Fibroblast of upper back skin (primary cell): ENCODE results near the gene WDR93.

Source experiments
- DNase-seq: peaks from one replicate; pipeline ENCODE4 v3.0.0-alpha.2; 2013

The WDR93 gene

DNA sequence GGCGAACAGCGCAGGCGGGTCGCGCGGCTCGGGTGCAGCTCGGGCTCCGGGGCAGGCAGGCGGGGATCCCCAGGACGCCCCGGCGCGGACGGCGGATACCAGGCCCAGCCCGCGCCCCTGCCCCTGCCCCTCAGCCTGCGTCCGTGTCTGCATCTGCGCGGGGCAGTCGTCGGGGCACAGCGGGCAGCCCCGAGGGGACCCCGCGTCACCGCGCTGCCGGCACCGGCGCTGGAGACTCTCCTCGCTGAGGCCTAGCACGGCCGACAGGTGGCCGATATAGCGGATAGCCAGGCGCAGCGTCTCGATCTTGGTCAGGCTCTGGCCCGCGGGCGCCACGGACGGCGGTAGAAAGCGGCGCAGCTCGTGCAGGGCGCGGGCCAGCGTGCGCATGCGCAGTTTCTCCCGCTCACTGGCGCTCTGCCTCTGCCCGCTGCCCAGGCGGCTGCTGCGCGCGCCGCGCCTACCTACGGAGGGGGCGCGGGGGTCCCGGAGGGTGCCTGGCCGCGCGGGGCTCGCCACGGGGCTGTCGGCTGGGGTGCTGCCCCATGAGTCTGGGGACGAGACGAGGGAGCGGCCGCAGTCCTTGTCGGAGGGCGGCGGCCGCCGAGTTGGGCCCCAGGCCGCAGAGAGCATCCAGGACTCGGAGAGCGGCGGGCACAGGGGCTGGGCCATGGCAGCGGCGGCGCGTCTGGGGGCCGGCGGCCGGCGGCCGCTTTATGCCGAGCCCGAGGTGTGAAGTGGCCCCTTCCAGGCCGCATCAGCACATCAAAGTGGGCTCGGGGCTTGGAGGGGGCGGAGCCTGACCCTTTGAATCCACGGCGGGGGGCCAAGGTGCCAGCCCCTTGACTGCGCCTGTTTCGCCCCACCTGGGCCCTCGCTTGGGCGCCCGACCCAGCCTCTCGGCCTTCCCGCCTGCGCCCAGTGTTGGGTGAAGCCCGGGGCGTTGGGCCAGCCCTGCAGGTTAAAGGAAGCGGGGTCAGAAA lies 60.2 kb downstream of the WDR93 start, which contains the start of gene MESP1:
Gene MESP1, minus strand, starts transcription at position 690 of the 983 bp plus-strand sequence. Its CDS starts 18 bp downstream, at position 672.
- DNase-seq = peak; percentile 89

- no peak for DNase-seq
Observed at GRCh38 chr15:89751748-89752147, 61.1 kb downstream of the WDR93 start.

DNA sequence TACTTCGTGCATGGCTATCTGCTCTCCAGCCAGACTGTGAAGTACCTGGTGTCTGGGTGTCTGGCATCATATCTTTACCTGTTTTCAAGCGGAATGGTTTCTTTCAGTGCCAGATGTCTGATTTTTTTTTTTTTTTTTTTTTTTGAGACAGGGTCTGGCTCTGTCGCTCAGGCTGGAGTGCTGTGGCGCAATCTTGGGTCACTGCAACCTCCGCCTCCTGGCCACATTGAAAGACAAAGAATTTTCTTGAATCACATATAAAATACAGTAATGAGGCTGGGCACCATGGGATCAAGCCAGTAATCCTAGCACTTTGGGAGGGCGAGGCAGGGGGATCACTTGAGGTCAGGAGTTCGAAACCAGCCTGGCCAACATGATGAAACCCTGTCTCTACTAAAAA lies 63.2 kb downstream of the WDR93 start:
- DNase-seq = no peak

DNA sequence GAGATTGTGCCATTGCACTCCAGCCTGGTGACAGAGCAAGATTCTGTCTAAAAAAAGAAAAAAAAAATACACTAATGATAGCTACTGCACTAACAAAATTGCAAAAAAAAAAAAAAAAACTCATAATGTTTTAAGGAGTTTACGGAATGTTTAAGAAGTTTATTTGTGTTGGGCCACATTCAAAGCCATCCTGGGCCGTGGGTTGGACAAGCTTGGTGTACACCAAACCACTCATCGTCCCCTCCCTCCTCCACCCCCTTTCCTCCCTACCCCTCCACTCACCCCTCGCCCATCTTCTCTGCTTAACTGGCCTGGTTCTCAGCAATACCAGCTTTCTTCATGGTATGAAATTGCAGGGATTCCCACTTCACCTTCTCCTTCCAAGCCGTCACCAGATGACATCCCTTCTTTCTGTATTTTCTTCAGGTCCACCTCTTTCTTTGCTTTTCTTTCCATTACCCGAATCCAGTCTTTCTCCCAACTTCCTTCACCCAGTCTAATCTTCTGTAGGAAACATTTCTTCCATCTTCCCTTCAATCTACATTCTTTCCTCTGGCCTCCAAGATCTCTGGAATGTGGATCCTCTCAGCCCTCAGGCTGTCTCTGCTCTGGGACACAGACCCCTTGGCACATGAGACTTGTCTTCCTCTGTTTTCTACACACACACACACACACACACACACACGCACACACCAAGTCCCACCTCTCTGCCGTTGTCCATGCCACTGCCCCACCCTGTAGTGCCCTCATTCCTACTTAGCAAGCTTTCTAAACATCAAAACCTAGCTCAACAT lies 63.9 kb downstream of the WDR93 start:
- no peak for DNase-seq

GRCh38 chr15:89755701-89756100 lies 65.1 kb downstream of the WDR93 start:
- DNase-seq = no peak

DNA sequence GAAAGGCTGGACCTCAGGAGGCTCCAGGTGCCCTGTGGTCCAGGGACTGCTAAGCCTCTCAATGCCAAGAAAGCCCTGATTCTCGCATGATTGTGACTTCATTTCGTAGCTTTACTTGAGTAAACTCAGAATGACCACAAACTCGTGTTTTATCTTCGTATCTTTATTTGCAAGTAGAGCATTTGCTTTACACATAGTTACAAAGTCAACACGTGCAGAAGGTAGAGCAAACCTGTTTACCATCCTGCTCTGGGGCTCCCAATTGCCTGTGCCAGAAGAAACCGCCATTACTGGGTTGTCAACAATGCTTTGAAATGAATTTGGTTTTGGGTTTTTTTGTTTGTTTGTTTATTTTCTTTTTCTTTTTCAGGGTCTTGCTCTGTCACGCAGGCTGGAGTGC lies 66.3 kb downstream of the WDR93 start:
- no peak for DNase-seq

- no peak for DNase-seq
Observed at GRCh38 chr15:89758283-89758682, 67.7 kb downstream of the WDR93 start.

DNA sequence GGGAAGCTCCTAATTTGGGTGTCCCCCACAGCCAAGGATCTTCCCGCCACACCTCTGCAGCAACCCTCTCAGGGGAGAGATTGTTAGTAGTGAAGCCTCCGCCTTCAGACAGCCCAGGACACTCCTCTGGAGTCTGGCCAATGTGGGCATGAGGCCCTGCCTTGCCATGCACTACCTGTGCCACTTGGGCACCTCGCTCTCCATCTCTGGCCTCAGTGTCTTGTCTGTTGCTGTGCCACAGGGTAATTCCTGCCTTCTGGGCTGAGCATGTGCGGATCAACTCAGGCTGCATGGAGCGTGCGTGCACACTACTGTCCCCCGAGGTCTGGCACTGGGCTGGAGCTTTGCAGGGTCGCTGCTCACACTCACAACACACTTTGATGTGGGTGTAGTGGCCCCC lies 68.4 kb downstream of the WDR93 start:
- no peak for DNase-seq

DNA sequence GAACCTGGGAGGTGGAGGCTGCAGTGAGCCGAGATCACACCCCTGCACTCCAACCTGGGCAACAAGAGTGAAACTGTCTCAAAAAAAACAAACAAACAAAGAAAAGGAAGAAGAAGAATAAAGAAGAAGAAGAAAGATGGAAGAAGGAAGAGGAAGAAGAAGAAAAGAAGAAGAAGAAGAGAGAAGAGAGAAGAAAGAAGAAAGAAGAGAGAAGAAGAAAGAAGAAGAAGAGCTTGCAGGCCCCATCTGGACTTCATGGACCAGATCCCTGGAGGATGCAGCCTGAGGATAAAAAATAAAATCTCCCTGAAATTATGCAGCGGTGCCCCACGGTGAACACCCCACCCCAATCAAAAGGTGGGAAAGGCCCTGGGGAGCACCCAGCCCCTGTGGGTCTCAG lies 69.2 kb downstream of the WDR93 start:
- DNase-seq = no peak

DNA sequence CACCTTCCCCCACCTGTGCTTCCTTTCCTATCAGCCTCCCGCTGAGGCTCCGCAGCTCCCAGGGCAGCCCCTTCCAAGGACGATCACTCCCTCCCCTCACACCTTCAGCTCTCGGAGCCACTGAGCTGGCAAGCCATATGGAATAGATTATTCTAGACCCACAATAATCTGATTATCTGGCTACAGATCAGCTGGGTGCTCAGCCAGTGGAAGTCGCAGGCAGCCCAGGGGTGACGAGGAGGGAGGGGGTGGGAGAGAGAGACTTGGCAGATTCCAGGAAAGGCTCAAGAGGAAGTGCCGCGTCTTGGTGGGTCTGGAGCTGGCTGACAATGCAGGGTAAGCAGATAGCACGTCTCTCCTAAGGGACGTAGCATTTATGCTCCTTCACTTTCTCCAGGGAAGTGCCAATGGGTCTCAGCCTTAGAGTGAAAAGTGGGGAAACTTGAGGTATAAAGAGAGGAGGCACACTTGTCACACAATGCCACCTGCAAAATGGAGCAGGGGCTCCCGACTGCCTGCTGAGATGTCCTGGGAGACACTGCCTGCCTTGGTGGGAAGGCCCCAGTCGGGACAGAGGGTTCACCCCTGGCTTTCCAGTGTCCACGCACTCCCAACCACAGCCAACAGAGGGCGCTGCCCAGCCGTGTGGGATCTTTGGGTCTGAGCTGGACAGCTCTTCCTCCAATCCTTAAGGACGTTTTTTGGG lies 69.8 kb downstream of the WDR93 start:
- DNase-seq = peak; percentile 73

- DNase-seq = no peak
Observed at GRCh38 chr15:89761009-89761831, 70.6 kb downstream of the WDR93 start.

DNA sequence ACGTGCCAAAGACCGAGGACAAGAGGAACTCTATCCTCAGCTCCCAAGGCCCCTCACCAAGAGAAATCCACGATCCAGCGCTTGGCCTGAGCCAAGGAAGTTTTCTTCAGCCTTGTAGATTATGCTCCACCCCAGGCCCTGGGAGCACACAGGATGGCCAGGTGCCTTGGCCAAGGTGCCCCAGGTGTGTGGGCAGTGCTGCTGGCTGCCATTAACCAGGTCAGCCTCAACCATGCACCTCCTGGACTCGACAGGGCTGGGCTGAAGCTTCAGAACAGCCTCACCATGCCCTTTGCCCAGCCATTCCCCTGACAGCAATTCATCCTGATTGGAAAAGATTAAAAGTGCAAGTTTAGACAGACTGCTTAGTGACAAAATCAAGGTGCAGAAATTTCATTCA lies 71.3 kb downstream of the WDR93 start:
- no peak for DNase-seq

DNA sequence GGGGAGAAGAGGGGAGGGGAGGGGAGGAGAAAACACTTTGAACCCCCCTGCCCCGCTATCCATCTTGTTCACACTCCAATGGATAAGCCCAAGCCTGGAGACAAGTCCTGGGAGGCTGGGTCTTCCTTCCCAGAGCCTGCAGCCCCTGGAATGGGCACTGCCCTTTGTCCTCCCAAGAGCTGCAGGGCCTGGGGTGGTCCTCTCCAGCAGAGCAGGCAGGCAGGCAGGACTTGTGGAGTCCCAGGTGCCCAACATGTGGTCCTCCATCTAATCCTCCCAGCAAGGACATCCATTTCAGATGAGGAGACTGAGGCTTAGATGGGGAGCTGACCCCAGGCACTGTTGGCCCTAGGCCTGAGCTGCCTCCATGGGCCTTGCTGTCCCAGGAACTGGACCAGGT lies 75.1 kb downstream of the WDR93 start:
- DNase-seq = no peak

DNA sequence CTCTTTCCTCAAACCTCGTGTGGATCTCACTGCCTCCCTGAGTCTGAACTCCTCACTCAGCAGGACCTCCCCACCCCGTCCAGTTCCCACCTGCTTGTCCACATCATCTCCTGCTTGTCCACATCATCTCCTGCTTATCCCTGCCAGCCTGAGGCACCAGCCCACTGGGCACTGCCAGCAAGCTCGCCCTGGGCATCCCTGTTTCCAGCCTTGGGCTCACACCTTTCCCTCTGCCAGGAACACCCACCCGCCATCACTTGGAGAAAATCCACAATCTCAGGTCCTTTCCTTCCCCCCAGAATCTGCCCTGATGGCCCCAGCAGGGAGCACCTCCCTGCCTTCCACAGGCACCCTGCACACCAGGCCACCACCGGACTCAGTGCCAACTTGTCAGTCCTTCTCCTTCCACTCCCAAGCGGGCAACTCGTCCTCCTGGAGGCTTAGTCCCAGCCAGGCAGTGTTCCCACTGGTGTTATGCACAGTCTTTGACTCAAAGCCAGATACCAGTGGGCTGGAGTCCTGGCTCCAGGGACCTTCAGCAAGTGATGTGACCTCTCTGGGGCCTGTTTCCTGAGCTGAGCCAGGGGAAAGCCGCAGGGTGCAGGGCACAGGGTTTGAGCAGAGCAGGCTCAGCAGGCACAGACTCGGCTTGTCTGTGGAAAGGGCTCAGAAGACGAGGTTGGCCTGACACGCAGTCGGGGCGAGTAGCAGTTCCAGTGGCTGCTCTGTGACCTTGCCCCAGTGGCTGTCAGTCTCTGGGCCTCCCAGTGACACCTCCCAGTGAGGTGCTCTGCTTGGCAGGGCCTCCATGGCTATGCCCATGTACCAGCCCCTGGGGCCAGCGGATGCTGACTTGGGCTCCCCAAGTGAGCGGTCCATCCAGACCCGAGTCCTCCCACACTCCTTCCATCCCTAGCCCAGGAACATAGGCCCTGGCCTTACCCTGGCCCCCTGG lies 76.0 kb downstream of the WDR93 start:
- DNase-seq = no peak

GRCh38 chr15:89767411-89767915 lies 76.9 kb downstream of the WDR93 start:
- no peak for DNase-seq

GRCh38 chr15:89768071-89768500 lies 77.5 kb downstream of the WDR93 start:
- peak; percentile 24 for DNase-seq

DNA sequence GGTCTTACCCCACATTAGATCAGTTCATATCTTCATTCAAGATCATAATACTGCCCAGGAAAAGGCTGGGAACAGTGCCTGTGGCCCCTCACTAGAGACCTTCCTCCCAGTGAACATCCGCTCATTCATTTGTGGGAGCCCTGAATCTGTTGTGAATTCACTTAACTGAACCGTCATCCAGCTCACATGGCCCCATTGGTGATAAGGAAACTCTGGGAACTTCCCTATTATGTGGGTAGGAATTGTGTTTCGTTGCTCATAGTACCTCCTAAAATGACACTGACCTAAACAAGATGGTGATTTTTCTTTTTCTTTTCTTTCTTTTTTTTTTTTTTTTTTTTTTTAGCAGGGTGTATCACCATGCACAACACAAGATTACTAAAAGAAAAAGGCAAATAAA lies 78.8 kb downstream of the WDR93 start:
- DNase-seq = no peak

DNA sequence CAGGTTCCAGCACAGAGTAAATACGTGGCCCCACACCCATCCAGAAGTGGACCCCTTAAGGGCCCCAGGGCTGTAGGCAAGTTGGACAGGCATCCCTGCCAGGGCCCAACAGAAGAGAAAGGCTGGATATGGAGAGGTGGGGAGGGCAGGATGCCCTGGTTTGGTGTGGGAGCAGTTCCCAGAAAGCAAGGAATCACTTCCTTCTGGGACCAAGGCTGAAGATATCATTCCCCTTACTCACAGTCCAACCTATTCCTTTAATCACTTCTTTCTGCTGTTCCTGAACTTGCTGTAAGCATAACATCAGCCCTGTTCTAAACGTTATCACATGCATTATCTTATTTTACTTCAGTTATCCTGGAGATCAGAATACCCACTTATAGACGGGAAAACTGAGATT lies 79.4 kb downstream of the WDR93 start:
- DNase-seq = peak; percentile 66

DNA sequence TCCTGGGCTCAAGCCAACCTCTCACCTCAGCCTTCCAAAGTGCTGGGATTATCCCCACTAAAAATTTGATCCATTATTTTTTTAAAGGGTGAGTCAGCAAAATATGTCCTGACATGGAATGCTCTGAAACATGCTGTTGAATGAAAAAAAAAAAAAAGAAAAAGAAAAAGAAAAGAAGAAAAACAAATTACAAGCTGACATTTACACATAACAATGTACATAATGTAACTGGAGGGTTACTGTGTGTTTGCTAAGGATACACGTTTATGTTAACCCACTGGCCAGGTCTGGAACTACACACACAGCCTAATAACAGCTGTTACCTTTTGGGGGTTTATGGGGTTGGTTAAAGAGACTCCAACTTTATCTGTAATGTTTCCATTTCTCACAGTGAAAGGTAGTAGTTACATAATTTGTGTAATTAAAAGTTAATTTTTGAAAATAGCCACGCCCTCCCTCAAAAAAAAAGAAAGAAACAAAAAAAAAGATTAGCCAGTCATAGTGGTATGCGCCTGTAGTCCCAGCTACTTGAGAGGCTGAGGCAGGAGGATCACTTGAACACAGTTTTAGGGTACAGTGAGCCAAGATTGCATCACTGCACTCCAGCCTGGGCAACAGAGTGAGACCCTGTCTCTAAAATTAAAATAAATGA lies 82.4 kb downstream of the WDR93 start:
- DNase-seq = peak; percentile 63

GRCh38 chr15:89774492-89774891 lies 83.9 kb downstream of the WDR93 start:
- DNase-seq = no peak
